WTC11 (cell line): ENCODE measurements around the gene WARS2. TPM values are rescaled to one million over a fixed set of nuclear protein-coding genes. Genes with fewer than 3 reads are reported as not detected.

ENCODE experiments used
- ATAC-seq: fragments of 200-7000 bp; cut with Tn5 transposase; 2 replicates; pipeline ENCODE4 v1.10.0; 2021; ENCODE audit warnings: mild to moderate bottlenecking, moderate library complexity
- CTCF ChIA-PET: fragments of 300-600 bp; sonication (Branson Sonifier 250); formaldehyde crosslinking; loops from one replicate; lab custom pipeline; 2021; ENCODE audit warnings: antibody characterized with exemption; lab: Charles Lee
- POLR2A ChIA-PET: fragments of 350-600 bp; sonication (Branson Sonifier 250); formaldehyde crosslinking; loops from one replicate; lab custom pipeline; 2021; ENCODE audit warnings: antibody characterized with exemption; lab: Charles Lee
- DNase-seq: peaks from one replicate; pipeline ENCODE4 v3.0.0; 2021; ENCODE audit warnings: low spot score
- H3K27ac Mint-ChIP-seq: 2 replicates; pipeline ENCODE4 v1.8.0; 2021; ENCODE audit warnings: mixed read lengths
- H3K27me3 Mint-ChIP-seq: 2 replicates; pipeline ENCODE4 v1.8.0; 2021; ENCODE audit warnings: low read depth, mild to moderate bottlenecking, moderate library complexity, mixed read lengths
- H3K36me3 Mint-ChIP-seq: 2 replicates; pipeline ENCODE4 v1.8.0; 2021; ENCODE audit warnings: mixed read lengths
- H3K4me1 Mint-ChIP-seq: 2 replicates; pipeline ENCODE4 v1.8.0; 2022; ENCODE audit warnings: mixed read lengths
- H3K4me3 Mint-ChIP-seq: 2 replicates; pipeline ENCODE4 v1.8.0; 2021; ENCODE audit warnings: mild to moderate bottlenecking, moderate library complexity, mixed read lengths
- H3K9me3 Mint-ChIP-seq: 2 replicates; pipeline ENCODE4 v1.8.0; 2021; ENCODE audit warnings: mixed read lengths
- ATF2 ChIP-seq: sonication (generic); formaldehyde crosslinking; IDR thresholded peaks from 2 replicates; pipeline ENCODE4 v1.8.1; 2022; ENCODE audit warnings: low read depth, missing genetic modification reagents, borderline replicate concordance
- ATF6 ChIP-seq: sonication (generic); formaldehyde crosslinking; IDR thresholded peaks from 2 replicates; pipeline ENCODE4 v1.8.1; 2023; ENCODE audit warnings: mild to moderate bottlenecking, missing genetic modification reagents
- GRHL2 ChIP-seq: fragments of 250-450 bp; sonication (Bioruptor Pico); IDR thresholded peaks from 2 replicates; pipeline ENCODE4 v1.8.0; 2022; ENCODE audit warnings: mild to moderate bottlenecking, moderate library complexity; ENCODE audit not compliant: insufficient replicate concordance, severe bottlenecking
- HMGA2 ChIP-seq: fragments of 250-450 bp; sonication (Bioruptor Pico); IDR thresholded peaks from 2 replicates; pipeline ENCODE4 v1.4.0; 2021; ENCODE audit warnings: mild to moderate bottlenecking, moderate library complexity
- JUN ChIP-seq: sonication (generic); formaldehyde crosslinking; IDR thresholded peaks from 2 replicates; pipeline ENCODE4 v1.8.0; 2023; ENCODE audit warnings: mild to moderate bottlenecking, missing genetic modification reagents
- KAT7 ChIP-seq: sonication (generic); formaldehyde crosslinking; IDR thresholded peaks from 2 replicates; pipeline ENCODE4 v1.8.1; 2023; ENCODE audit warnings: missing genetic modification reagents, mild to moderate bottlenecking, borderline replicate concordance
- MAX ChIP-seq: sonication (generic); formaldehyde crosslinking; IDR thresholded peaks from 2 replicates; pipeline ENCODE4 v1.8.0; 2022; ENCODE audit warnings: mild to moderate bottlenecking, missing genetic modification reagents
- MXD4 ChIP-seq: fragments of 250-450 bp; sonication (Bioruptor Pico); IDR thresholded peaks from 2 replicates; pipeline ENCODE4 v1.8.0; 2021; ENCODE audit warnings: mild to moderate bottlenecking, moderate library complexity, borderline replicate concordance
- NR1H2 ChIP-seq: sonication (generic); formaldehyde crosslinking; IDR thresholded peaks from 2 replicates; pipeline ENCODE4 v1.9.0; 2021; ENCODE audit warnings: mild to moderate bottlenecking, moderate library complexity, missing genetic modification reagents
- OVOL2 ChIP-seq: fragments of 250-450 bp; sonication (Bioruptor Pico); IDR thresholded peaks from 2 replicates; pipeline ENCODE4 v1.9.0; 2021; ENCODE audit warnings: mild to moderate bottlenecking, borderline replicate concordance
- SMAD3 ChIP-seq: sonication (generic); formaldehyde crosslinking; IDR thresholded peaks from 2 replicates; pipeline ENCODE4 v1.8.0; 2022; ENCODE audit warnings: missing genetic modification reagents, mild to moderate bottlenecking, borderline replicate concordance
- SP1 ChIP-seq: sonication (generic); formaldehyde crosslinking; conservative IDR thresholded peaks from 2 replicates; pipeline ENCODE4 v1.8.1; 2022; ENCODE audit warnings: missing genetic modification reagents
- STAT6 ChIP-seq: sonication (generic); formaldehyde crosslinking; conservative IDR thresholded peaks from 2 replicates; pipeline ENCODE4 v1.8.1; 2023; ENCODE audit warnings: mild to moderate bottlenecking, low read depth, missing genetic modification reagents, moderate library complexity
- USF2 ChIP-seq: sonication (generic); formaldehyde crosslinking; IDR thresholded peaks from 2 replicates; pipeline ENCODE4 v1.8.1; 2023; ENCODE audit warnings: mild to moderate bottlenecking, missing genetic modification reagents, moderate library complexity
- ZNF232 ChIP-seq: sonication (generic); formaldehyde crosslinking; IDR thresholded peaks from 2 replicates; pipeline ENCODE4 v1.8.0; 2022; ENCODE audit warnings: mild to moderate bottlenecking, missing genetic modification reagents
- ZNF317 ChIP-seq: sonication (generic); formaldehyde crosslinking; IDR thresholded peaks from 2 replicates; pipeline ENCODE4 v1.8.1; 2023; ENCODE audit warnings: low read depth, mild to moderate bottlenecking, moderate library complexity, missing genetic modification reagents, borderline replicate concordance
- ZNF512 ChIP-seq: sonication (generic); formaldehyde crosslinking; IDR thresholded peaks from 2 replicates; pipeline ENCODE4 v1.8.1; 2022; ENCODE audit warnings: missing genetic modification reagents, borderline replicate concordance
- ZNF532 ChIP-seq: fragments of 250-450 bp; sonication (Bioruptor Pico); IDR thresholded peaks from 2 replicates; pipeline ENCODE4 v1.9.0; 2021; ENCODE audit warnings: mild to moderate bottlenecking, borderline replicate concordance
- total RNA-seq: library from RNA; stranded (reverse); gene quantifications from 3 replicates; pipeline ENCODE4 v1.2.3, GENCODE V29; 2021

Gene WARS2
- total RNA-seq, 1 experiment from 2014 or later, result 9.3 TPM

- ATAC-seq, result no peak
- no peaks in the 10 kb centered on the region for H3K27me3 Mint-ChIP-seq
These were observed 7.2 kb upstream of the WARS2 start for GRCh38 chr1:119147661-119148090.

GRCh38 chr1:119146466-119146865 is 6.0 kb upstream of the WARS2 start:
- POLR2A ChIA-PET, result no interaction called here
- no peak for DNase-seq
- no peaks in the 10 kb centered on the region for H3K27me3 Mint-ChIP-seq
- H3K36me3 Mint-ChIP-seq, result peaks cover 9% of the 10 kb centered on the region
- H3K4me1 Mint-ChIP-seq, result peaks cover 16% of the 10 kb centered on the region
- H3K9me3 Mint-ChIP-seq, result no peaks in the 10 kb centered on the region; the same call in 1 of the 2 replicates
- no peak for ATAC-seq
- no peak overlapping the region for H3K27ac Mint-ChIP-seq
- H3K4me3 Mint-ChIP-seq, result no peak overlapping the region
- CTCF ChIA-PET, result no interaction called here
- TF ChIP-seq SP1 (CRISPR knock-in tag) (no peak), JUN (no peak), KAT7 (CRISPR knock-in tag) (no peak)
- TF ChIP-seq, all 79 proteins: peak for 0

More at GRCh38 chr1:119147661-119148090, 7.2 kb upstream of the WARS2 start:
- no peak for DNase-seq
- POLR2A ChIA-PET, result no interaction called here
- no peak overlapping the region for H3K4me3 Mint-ChIP-seq
- TF ChIP-seq MAX (no peak), ZNF317 (CRISPR knock-in tag) (no peak)
- peaks cover 10% of the 10 kb centered on the region for H3K4me1 Mint-ChIP-seq
- CTCF ChIA-PET, result no interaction called here
- H3K27ac Mint-ChIP-seq, result no peak overlapping the region
- H3K9me3 Mint-ChIP-seq, result no peaks in the 10 kb centered on the region; the same call in 1 of the 2 replicates
- H3K36me3 Mint-ChIP-seq, result peaks cover 14% of the 10 kb centered on the region

GRCh38 chr1:119144813-119145212 is 4.4 kb upstream of the WARS2 start:
- Mint-ChIP-seq H3K4me3 (no peak overlapping the region), H3K36me3 (no peaks in the 10 kb centered on the region), H3K27ac (no peak overlapping the region), H3K9me3 (no peaks in the 10 kb centered on the region), H3K27me3 (no peaks in the 10 kb centered on the region), H3K4me1 (peaks cover 16% of the 10 kb centered on the region)
- ChIA-PET POLR2A (no interaction called here), CTCF (interaction anchor here (1.0 kb wide), 1 partner anchor 131 kb away, joined by 3 read pairs; no protein-coding TSS in a partner anchor)
- ATAC-seq (no peak), DNase-seq (no peak)
- TF ChIP-seq NR1H2 (CRISPR knock-in tag) (no peak), HMGA2 (no peak), STAT6 (CRISPR knock-in tag) (no peak), SMAD3 (CRISPR knock-in tag) (no peak), ZNF532 (CRISPR knock-in tag) (no peak), ZNF232 (no peak), ZNF317 (CRISPR knock-in tag) (no peak), USF2 (CRISPR knock-in tag) (no peak), ATF2 (no peak), ATF6 (no peak), ZNF512 (CRISPR knock-in tag) (no peak), MXD4 (CRISPR knock-in tag) (no peak), OVOL2 (no peak), GRHL2 (CRISPR knock-in tag) (no peak)
